Forelimb muscle (tissue), 1 donor: ENCODE results near the gene GRM1. TPM values are rescaled to one million over a fixed set of nuclear protein-coding genes. Genes with fewer than 3 reads are reported as not detected.

ENCODE experiments used
- DNase-seq: peaks from one replicate; pipeline ENCODE4 v3.0.0-alpha.2; 2013; ENCODE audit warnings: low read depth
- polyA plus RNA-seq: library from polyadenylated mRNA; unstranded; fragments of 120-200 nt; gene quantifications from one replicate; pipeline ENCODE4 v1.2.1, GENCODE V29; 2013; ENCODE audit not compliant: insufficient read length

The GRM1 gene
- polyA plus RNA-seq, 1 donor, result not detected

GRCh38 chr6:146315381-146316174 is 286.7 kb downstream of the GRM1 start:
- no peak for DNase-seq

DNA sequence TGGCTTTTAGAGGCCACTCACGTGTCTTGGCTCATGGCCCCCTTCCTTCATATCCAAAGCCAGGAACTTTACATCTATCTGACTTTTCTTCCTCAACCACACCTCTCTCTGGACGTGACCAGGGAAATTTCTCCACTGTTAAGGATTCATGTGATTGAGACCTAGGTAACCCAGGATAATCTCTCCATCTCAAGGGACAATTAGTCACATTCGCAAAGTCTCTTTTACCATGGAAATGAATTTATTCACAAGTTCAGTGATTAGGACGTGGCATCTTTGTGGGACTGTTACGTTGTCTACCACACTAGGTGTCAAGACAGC is 287.3 kb downstream of the GRM1 start:
- DNase-seq, result no peak

GRCh38 chr6:146331013-146331412 is 302.2 kb downstream of the GRM1 start:
- no peak for DNase-seq

DNA sequence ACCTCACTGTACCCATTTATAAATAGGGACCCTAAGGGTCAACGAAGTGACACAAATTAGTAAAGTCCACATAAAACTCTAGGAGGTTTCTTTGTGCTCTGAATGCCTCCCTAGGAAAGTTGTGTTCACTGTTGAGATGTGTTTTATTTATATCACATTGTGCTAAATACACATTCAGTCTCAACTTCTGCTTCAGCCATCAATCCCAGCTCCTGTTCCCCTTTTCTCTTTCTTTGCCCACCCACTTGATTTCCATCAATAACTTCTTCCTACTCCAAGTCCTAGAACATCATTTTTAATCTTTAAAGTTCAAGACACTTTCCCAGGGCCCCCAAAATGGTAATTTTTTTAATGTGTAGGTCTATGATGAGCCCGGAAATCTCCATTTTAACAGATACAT is 306.5 kb downstream of the GRM1 start:
- DNase-seq, result no peak

DNA sequence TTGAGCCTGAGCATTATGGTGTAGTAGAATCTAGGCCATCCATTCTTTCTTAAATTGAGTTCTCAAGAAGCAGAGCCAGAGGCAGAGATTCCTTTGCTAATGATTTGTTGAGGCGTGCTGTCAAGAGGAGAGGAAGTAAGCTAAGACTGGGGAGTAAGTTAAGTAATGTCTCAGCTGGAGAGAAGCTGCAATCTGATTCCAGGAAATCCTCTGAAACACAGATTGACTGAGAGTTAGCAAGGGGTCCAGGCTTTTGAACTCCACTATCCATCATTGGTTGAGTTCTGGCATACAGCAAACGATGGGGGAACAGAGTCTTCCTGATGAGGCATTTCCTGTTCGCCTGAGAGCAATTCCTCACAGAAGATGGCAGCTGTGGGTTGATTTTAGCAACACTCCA is 307.3 kb downstream of the GRM1 start:
- DNase-seq, result no peak

GRCh38 chr6:146337376-146337775 is 308.5 kb downstream of the GRM1 start:
- peak; percentile 76 for DNase-seq

DNA sequence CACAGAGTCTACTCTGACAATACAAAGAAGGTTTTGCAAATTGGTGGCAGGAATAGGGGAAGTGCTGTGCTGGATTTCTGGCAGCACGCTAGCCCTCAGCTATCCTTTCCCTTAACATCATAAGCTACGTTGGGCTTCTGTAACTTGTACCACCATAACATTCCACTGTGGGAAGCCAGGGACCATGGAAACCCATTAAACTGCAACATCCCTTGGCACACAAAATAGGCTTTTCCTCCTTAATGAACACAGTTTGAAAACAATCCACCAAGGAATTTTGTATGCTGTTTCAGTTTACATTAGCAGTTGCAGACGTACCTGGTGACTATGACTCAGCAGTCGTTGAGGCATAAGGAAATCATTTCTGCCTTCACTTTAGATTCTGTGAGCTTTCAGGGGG is 310.9 kb downstream of the GRM1 start:
- no peak for DNase-seq

DNA sequence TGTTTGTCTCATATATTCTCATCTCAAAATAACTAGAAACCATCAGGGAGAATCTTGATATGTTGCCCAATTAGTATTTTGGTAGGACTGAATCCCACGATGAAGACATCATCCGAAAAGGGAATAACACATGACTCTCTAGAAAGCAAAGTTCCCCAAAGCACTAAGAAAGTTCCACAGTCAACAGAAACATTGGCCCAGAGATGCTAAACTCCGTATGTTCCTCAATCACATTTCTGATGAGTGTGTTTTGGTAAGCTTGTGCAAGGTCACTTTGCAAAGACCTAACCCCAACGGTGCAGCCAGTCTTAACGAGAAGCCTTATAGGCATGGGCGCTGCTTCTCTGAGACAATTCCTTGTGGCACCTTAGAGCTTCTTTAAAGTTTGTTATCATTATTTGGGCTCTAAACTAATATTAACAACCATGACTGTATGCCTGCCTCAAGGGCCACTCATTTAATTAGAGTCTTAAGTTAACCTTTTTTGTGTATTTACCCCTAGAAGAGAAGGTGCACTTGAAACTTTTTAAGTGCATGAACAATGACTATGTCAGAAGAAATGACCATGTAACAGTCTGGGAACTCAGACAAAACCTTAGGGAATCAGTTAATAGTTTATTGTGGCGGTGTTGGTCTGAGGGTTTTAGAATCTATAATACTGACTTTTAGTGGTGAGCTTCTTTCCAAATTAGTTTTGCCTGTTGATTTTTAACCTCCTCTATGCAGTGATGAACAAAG is 312.8 kb downstream of the GRM1 start:
- no peak for DNase-seq

DNA sequence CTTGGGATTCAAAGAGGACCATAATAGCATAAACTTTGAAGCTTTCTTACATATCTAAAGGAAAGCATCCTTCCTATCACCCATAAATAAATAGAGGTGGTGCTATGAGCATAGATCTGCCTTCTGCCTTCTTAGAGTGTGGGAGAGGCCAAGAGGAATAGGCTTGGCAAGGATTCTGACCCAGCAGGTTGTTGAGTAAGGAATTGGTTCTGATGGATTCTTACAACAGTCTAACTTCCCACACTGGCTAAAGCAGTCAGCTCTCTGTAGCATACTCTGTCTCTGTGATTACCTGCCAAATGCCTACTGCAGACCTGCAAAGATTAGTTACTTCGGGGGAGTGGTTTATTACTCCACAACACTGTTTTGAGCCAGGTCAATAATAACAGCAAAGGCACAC is 316.7 kb downstream of the GRM1 start:
- DNase-seq, result no peak

- no peak for DNase-seq
Observed at GRCh38 chr6:146347090-146347489, 318.2 kb downstream of the GRM1 start.

GRCh38 chr6:146347690-146348089 is 318.8 kb downstream of the GRM1 start:
- no peak for DNase-seq

DNA sequence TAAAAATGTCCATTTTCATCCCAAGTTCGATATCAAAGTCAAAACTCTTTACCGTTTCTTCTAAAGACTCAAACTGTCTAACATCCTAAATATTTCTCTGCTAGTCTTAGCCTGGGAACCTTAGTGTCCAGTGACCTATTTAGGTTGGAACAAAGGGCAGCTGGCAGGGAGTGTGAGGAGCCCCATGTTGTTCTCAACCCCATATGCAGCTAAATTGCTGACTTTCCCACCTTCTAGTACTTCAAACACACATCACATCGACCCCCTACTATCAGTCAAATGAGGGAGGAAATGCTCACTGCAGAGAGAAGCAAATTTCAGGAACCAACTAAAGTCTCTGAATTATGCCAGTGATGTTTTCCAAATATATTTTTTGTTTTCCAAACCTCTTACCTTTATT is 322.2 kb downstream of the GRM1 start:
- DNase-seq, result no peak

DNA sequence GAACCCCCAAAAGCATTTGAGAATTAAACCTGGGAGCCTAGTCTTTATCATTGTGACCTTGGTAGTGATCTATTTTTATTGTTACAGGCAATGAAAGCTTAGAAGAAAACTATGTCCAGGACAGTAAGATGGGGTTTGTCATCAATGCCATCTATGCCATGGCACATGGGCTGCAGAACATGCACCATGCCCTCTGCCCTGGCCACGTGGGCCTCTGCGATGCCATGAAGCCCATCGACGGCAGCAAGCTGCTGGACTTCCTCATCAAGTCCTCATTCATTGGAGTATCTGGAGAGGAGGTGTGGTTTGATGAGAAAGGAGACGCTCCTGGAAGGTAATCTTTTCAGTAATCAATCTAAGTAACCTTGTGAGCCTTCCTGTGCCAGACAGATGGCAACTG is 323.3 kb downstream of the GRM1 start:
- no peak for DNase-seq

GRCh38 chr6:146354451-146354850 is 325.6 kb downstream of the GRM1 start:
- DNase-seq, result no peak

DNA sequence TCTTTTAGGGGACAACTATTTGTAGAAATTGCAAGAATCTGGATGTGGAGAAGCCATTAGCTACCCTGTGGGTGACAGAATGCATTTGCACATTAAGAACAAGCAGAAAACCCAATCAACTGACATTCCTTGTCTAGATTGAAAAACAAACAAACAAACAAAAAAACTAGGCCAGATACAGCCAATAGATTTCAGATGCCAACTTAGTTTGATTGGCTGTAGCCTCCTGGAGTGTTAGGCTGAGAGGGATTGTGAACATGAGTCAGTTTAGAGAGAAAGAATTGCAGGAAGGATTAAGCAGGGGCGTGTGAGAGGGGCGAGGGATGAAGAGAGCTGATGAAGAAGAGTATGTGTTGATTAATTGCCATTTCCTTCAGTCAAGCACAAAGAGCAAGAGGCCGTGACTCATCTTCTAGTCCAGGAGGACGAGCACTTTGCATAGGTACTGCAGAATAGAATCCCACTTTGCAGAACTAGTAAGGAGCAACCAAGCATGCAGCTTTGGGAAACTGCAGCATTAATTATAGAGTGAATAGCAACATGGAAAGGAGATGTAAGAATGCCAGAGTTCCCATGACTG is 326.7 kb downstream of the GRM1 start:
- DNase-seq, result no peak

GRCh38 chr6:146357578-146358430 is 328.9 kb downstream of the GRM1 start:
- no peak for DNase-seq

DNA sequence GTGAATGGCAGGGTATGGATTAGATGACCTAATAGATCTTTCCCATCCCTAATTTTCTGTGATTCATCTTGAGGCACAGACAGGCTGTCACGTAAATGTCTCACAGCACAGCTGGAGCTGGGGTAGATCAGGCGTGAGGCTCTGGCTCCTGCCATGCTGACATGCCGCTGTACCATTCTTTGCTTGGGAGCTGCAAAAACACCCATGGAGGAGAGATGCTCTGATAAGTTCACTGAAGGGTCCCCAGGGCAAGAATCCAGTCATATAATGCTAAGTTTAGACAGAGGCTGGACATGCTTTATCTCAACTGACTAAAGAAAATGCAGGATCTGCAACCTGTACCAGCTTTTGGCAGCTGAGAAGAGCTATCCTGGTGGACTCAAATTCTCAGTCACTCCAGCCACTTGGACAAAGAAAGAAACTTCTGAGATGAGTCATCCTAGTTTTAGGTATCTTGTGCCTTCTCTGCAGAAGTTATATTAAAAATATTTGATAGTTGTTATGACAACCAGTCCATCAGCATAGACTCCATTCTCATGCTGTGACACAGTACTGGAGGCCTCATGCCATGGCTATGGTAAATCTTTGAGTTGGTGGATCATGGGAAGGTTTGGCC is 329.7 kb downstream of the GRM1 start:
- DNase-seq, result no peak

DNA sequence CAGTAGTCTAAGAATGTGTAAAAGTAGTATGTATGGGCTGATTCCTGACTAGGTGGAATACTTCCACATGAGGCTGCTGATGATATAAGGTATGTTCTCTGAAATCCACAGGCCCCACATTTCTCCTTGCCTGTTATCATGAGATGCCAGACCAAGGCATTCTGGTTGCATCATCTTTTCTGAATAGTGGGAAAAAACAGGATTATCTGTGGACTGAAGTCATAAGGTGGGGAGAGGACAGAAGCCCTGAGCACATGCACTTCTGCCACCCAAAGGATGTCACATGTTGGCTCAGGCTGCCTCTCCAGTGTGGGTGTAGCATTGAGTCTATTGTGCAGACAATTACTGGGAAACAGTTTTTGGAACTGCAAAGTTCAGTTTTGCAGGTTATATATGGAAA is 330.3 kb downstream of the GRM1 start:
- no peak for DNase-seq

DNA sequence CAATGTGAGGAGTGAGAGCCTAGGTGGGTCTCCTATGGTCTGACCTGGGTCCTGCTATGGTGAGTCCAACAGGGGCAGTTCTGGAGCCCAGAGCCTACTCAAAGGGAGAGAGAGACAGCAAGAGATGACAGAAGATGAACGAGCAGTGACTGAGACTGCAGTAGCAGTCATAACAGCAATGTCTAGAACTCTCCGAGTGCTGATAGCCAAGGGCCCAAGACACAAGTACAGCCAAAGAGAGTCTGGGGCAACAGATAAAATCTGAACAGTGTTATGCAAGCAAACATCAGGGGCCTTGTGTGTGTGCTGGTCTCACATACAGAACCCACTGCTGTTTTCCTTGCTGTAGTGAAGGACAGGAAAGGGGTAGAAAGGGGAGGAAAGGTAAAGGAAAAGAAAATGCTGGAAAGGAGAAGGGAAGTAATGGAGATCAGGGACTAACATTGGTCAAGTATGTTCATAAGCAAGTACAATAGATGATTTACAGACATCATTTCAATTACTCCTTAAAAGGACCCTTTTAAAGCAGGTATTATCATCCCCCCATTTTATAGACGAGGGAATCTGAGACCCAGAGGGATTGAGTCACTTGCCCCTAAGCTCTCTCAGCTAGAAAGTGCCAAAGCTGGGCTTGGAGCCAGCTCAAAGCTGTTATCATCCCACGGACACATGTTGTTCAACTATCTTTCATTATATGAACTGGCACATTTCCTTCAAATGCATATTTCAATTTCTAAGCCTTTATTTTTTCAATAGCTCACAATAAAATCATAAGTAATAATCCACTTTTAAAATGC is 332.5 kb downstream of the GRM1 start:
- no peak for DNase-seq

DNA sequence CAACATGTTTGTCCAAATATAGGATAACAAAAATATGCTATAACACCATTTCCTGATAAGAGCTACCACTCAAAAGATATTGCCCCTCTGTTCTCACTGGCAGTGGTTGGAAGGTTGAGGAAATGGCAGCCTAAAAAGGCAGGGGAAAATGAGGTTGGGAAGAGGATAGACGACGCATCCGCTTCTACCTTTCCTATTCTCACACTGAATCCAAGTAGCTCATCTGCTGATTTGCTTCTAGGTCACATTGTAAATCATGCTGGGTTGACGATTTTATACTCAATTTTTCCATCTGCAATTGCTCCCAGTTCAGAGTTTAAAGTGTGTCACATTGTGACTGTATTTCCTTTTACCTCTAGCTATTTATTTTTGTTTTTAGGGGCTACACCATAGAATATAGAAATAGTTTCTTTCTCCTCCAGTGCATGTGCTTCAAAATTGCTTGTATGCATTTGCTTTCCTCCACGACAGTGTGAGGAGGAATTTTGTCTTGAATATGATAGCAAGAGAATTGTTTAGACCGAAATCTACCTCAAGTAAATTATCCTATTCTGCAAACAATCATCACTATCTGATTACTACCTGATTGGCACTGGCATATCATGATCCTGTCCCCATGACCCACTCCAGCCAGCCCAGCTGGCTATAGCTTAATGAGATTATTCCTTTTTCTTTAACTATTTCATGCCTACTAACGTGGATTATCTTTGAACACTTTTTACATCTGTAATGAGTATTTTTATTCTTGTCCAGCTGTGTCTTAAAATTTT is 335.2 kb downstream of the GRM1 start:
- DNase-seq, result no peak
